GM06990 (cell line): ENCODE measurements around the gene MEX3A.

Experiments used
- DNase-seq: peaks from one replicate; pipeline ENCODE4 v3.0.0-alpha.2; 2011; ENCODE audit not compliant: insufficient read length; ENCODE audit errors: extremely low read depth
- H3K27me3 ChIP-seq: replicated peaks from 2 replicates; pipeline ENCODE4 v1.6.0; 2011; ENCODE audit warnings: low read length; ENCODE audit not compliant: control insufficient read depth, insufficient read depth
- H3K36me3 ChIP-seq: 2 replicates; pipeline ENCODE4 v1.5.1; 2011; ENCODE audit warnings: low read length; ENCODE audit not compliant: control insufficient read depth, insufficient read depth
- H3K4me3 ChIP-seq: replicated peaks from 2 replicates; pipeline ENCODE4 v1.5.1; 2011; ENCODE audit warnings: low read depth, mild to moderate bottlenecking, control low read depth, low read length
- CTCF ChIP-seq: IDR thresholded peaks from 2 replicates; pipeline ENCODE4 v1.5.1; 2011; ENCODE audit warnings: low read length, control low read depth, mild to moderate bottlenecking, inconsistent platforms; ENCODE audit not compliant: insufficient read depth, poor library complexity, severe bottlenecking

MEX3A gene

GRCh38 chr1:156078728-156079127 is 3.5 kb downstream of the MEX3A start:
- no peak for DNase-seq
- no peak overlapping the region for H3K4me3 ChIP-seq
- no peak for TF ChIP-seq CTCF
- no peaks in the 10 kb centered on the region for H3K36me3 ChIP-seq
- peaks cover 1% of the 10 kb centered on the region; the same call in 1 of the 2 replicates for H3K27me3 ChIP-seq

GRCh38 chr1:156077430-156077760 is 4.9 kb downstream of the MEX3A start:
- H3K27me3 ChIP-seq, result peaks cover 1% of the 10 kb centered on the region; the same call in 1 of the 2 replicates
- no peak for DNase-seq
- TF ChIP-seq CTCF, result no peak
- no peak overlapping the region for H3K4me3 ChIP-seq
- no peaks in the 10 kb centered on the region for H3K36me3 ChIP-seq

- Histone ChIP-seq H3K27me3 (peaks cover 1% of the 10 kb centered on the region; the same call in 1 of the 2 replicates), H3K4me3 (peak overlapping the region; percentile 20; the same call in 1 of the 2 replicates), H3K36me3 (no peaks in the 10 kb centered on the region)
- no peak for TF ChIP-seq CTCF
- peak; percentile 90 for DNase-seq
These were observed 5.4 kb downstream of the MEX3A start for GRCh38 chr1:156076609-156077429.

GRCh38 chr1:156075775-156076204 is 6.5 kb downstream of the MEX3A start:
- Histone ChIP-seq H3K4me3 (no peak overlapping the region), H3K27me3 (no peaks in the 10 kb centered on the region; the same call in 1 of the 2 replicates), H3K36me3 (no peaks in the 10 kb centered on the region)
- no peak for TF ChIP-seq CTCF
- no peak for DNase-seq

- no peak for TF ChIP-seq CTCF
- H3K4me3 ChIP-seq, result no peak overlapping the region
- H3K27me3 ChIP-seq, result no peaks in the 10 kb centered on the region; the same call in 1 of the 2 replicates
- no peak for DNase-seq
- H3K36me3 ChIP-seq, result no peaks in the 10 kb centered on the region
These were observed 7.1 kb downstream of the MEX3A start for GRCh38 chr1:156075162-156075561.

- no peaks in the 10 kb centered on the region for H3K36me3 ChIP-seq
- DNase-seq, result no peak
- no peak for TF ChIP-seq CTCF
These were observed 7.6 kb downstream of the MEX3A start for GRCh38 chr1:156074661-156075060.

More at GRCh38 chr1:156074661-156075060, 7.6 kb downstream of the MEX3A start:
- no peak overlapping the region for H3K4me3 ChIP-seq
- no peaks in the 10 kb centered on the region; the same call in 1 of the 2 replicates for H3K27me3 ChIP-seq
